HG02759 (cell line): ENCODE data around the gene TDRD5.

Experiments used
- ATAC-seq: cut with Tn5 transposase; IDR thresholded peaks from one replicate; pipeline ENCODE4 v1.9.1; 2021; ENCODE audit warnings: mild to moderate bottlenecking, moderate library complexity; ENCODE audit not compliant: unreplicated experiment

The TDRD5 gene

GRCh38 chr1:179731643-179732042 lies 140.0 kb downstream of the TDRD5 start:
- no peak for ATAC-seq
